Psoas muscle (tissue), 8 donors: Measurements from ENCODE around the gene GHRH. TPM values are rescaled to one million over a fixed set of nuclear protein-coding genes. Genes with fewer than 3 reads are reported as not detected.
A peak's percentile ranks its signal among the peaks of the same experiment; 100 is the strongest.

ENCODE experiments used
- ATAC-seq, 4 donors: fragments of 200-7000 bp; cut with Tn5 transposase; one replicate each; pipeline ENCODE4 v1.9.1; 2020; ENCODE audit warnings: moderate library complexity in 3 of 4, mild to moderate bottlenecking in 2 of 4
- DNase-seq, 2 donors: peaks; one replicate each; pipeline ENCODE4 v3.0.0-alpha.2; 2020
- H3K27ac ChIP-seq: fragments of 200-600 bp; one replicate; pipeline ENCODE4 v1.8.0; 2022
- H3K27me3 ChIP-seq, 3 donors: fragments of 200-600 bp in 1 of 3; one replicate each; pipeline versions ENCODE4 v1.6.1 to v1.8.0; 2013 to 2022; ENCODE audit warnings: low read length in 2 of 3, mild to moderate bottlenecking in 2 of 3, moderate library complexity in 1 of 3; ENCODE audit not compliant: insufficient read depth in 3 of 3
- H3K36me3 ChIP-seq, 2 donors: fragments of 200-600 bp in 1 of 2; one replicate each; pipeline versions ENCODE4 v1.6.1 to v1.8.0; 2013 to 2022; ENCODE audit warnings: low read depth in 1 of 2, mild to moderate bottlenecking in 1 of 2, moderate library complexity in 1 of 2; ENCODE audit not compliant: insufficient read depth in 1 of 2
- H3K4me1 ChIP-seq: fragments of 200-600 bp; one replicate; pipeline ENCODE4 v1.8.0; 2022
- H3K4me3 ChIP-seq: fragments of 200-600 bp; one replicate; pipeline ENCODE4 v1.8.0; 2022; ENCODE audit warnings: mild to moderate bottlenecking
- H3K9me3 ChIP-seq: fragments of 200-600 bp; one replicate; pipeline ENCODE4 v1.8.0; 2022
- WGBS, 3 donors: extraction: QIAGEN DNeasy Blood & Tissue Kit; methylation state at CpG; one replicate each; pipeline versions ENCODE4 v1.1.6 to v1.1.7; 2013; 5-methylcytosine and 5-hydroxymethylcytosine counted together
- intact Hi-C, 2 donors: fragments of 100-400 bp; cut with DNase I; formaldehyde crosslinking; loops; one replicate each; pipeline versions ENCODE4 v1.11.0 to v1.14.2; 2022
- polyA plus RNA-seq, 3 donors: library from polyadenylated mRNA; stranded (reverse); fragments of 200-250 nt; gene quantifications; one replicate each; pipeline ENCODE4 v1.2.3, GENCODE V29; 2013
- total RNA-seq, 4 donors: library from RNA; stranded (reverse); fragmentation: NEBNext Ultra II Directional in 2 of 4; extraction: Animal tissue kit (Norgen Biotek cat#: 25700) in 2 of 4; gene quantifications; one replicate each; pipeline versions ENCODE4 v1.2.1 to v1.2.4, GENCODE V29; 2021 to 2023
- TF ChIP-seq, protein P1 (sequence below): fragments of 200-600 bp; IDR thresholded peaks from one replicate; pipeline ENCODE4 v1.8.0; 2022; ENCODE audit warnings: antibody characterized with exemption
- donor health status: healthy with polysubstance abuse.
- donor health status: DM: no; HTN: no; CAD: no; lungs with moderate emphysema.
- donor health status: Bipolar disorder and iron deficiency.
- donor health status: healthy.
- donor health status: DM: yes; HTN: yes; CAD: no.
- donor health status: DM: no; HTN: no; CAD: no.
- donor health status: DM: no; HTN: no; CAD: no.
- donor health status: DM: yes; HTN: yes; CAD: no.

Gene GHRH
- total and polyA plus RNA-seq, 7 donors = not detected

DNA sequence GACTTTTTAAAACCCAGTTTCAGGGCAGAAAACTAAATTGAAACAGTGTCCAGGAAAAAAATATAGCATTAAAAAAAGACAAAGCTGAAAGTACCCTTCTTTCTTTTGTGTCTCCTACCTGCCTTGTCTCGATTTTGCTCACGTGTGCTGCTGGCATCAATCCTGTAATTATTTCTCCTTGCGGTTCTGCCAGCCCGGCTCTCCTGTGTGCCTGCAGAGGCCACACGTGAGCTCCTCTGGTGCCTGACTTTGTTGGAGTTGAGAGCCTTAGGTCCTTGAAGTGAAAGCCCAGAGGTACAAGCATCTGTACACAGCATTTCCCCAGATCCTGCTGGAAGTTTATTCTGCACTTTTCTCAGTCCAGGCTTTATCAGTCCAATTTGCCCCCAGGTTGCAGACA, 36.5 kb downstream of the GHRH start:
- Histone ChIP-seq H3K4me3 (no peak overlapping the region), H3K27me3 (no peaks in the 10 kb centered on the region), H3K36me3 (peaks cover 28 to 81% of the 10 kb centered on the region in 2 donors), H3K9me3 (no peaks in the 10 kb centered on the region), H3K27ac (peak overlapping the region; percentile 8), H3K4me1 (peaks cover 62% of the 10 kb centered on the region)
- DNase-seq (no peak), ATAC-seq (no peak)
- WGBS, 3 donors = 45 to 73% (median 61%) methylated on average over 5 of the region's 5 CpGs
- intact Hi-C loops = loop anchor here in 1 of 2 donors (5.0 kb wide), 1 partner anchor 33 kb away; no protein-coding TSS in a partner anchor
- TF ChIP-seq, protein P1, sequence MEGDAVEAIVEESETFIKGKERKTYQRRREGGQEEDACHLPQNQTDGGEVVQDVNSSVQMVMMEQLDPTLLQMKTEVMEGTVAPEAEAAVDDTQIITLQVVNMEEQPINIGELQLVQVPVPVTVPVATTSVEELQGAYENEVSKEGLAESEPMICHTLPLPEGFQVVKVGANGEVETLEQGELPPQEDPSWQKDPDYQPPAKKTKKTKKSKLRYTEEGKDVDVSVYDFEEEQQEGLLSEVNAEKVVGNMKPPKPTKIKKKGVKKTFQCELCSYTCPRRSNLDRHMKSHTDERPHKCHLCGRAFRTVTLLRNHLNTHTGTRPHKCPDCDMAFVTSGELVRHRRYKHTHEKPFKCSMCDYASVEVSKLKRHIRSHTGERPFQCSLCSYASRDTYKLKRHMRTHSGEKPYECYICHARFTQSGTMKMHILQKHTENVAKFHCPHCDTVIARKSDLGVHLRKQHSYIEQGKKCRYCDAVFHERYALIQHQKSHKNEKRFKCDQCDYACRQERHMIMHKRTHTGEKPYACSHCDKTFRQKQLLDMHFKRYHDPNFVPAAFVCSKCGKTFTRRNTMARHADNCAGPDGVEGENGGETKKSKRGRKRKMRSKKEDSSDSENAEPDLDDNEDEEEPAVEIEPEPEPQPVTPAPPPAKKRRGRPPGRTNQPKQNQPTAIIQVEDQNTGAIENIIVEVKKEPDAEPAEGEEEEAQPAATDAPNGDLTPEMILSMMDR = no peak

DNA sequence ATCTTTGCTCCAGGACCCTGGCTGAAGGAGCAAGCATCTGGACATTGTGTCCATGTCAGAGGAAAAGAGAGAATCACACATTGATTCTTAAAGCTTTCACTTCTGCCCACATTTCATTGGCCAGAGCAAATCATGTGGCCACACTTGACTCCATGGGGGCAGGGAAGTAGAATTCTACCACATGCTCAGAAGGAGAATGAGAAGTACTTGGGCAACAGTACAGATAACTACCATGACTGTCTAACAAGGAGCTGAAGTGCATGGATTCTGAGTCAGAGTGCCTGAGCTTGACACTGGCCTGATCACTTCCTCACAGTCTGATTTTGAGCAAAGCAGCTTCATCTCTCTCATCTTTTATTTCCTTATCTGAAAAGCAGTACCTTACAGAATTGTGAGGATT, 38.6 kb downstream of the GHRH start:
- TF ChIP-seq, protein P1 = no peak
- Histone ChIP-seq H3K9me3 (no peaks in the 10 kb centered on the region), H3K4me1 (peaks cover 46% of the 10 kb centered on the region), H3K27ac (peak overlapping the region; percentile 59), H3K4me3 (no peak overlapping the region), H3K27me3 (no peaks in the 10 kb centered on the region), H3K36me3 (peaks cover 20 to 71% of the 10 kb centered on the region in 2 donors)
- DNase-seq (no peak), ATAC-seq (peak; percentile 94 to 96 (median 94))
- intact Hi-C loops = no loop called here

DNA sequence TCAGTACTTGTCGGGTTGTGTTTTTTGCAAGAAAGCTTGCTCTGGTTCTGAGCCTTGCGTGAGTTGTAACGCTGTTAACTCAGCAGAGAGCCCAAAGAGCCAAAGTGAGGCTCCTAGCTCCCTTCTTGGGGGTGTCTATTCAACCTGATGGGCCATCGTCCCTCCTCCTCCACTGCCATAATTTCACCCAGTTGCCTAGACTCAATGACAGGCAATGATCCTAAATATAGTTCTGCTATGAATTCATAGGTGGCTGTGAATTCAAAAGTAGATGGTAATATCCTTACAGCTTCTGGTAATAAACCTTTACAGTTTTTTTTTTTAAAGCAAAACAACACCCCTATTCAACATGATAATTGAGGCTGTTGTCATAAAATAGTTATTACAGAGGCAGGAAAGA, 39.5 kb downstream of the GHRH start:
- Histone ChIP-seq H3K9me3 (no peaks in the 10 kb centered on the region), H3K27ac (no peak overlapping the region), H3K4me3 (no peak overlapping the region), H3K4me1 (peaks cover 36% of the 10 kb centered on the region), H3K27me3 (no peaks in the 10 kb centered on the region), H3K36me3 (peaks cover 16 to 65% of the 10 kb centered on the region in 2 donors)
- DNase-seq (no peak), ATAC-seq (peak in 3 of 4 donors; percentile 50 to 58 (median 52))
- WGBS, 3 donors = 79 to 86% (median 80%) methylated on average over 4 of the region's 4 CpGs
- intact Hi-C loops = no loop called here
- TF ChIP-seq, protein P1 = no peak

DNA sequence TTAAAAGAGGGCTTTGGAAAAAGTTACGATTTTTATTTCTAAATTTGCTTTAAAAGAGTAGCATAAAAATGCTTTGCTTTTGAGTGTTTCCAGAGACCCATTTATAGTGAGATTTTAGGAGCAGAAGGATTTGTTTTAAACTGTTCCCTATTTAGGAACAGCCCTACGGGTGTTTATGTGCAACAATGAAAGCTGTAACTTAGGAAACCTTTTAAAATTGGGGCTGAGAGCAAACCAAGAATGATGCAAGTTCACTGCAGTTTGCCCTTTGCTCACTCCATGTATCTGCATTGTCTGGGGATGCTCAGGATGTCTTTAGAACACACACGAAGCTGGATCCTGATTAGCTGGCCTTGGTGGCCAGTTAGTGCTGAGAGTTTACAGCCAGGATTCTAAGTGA, 40.9 kb downstream of the GHRH start:
- ATAC-seq = no peak
- Histone ChIP-seq H3K4me1 (peaks cover 27% of the 10 kb centered on the region), H3K9me3 (no peaks in the 10 kb centered on the region), H3K36me3 (peaks cover 9 to 65% of the 10 kb centered on the region in 2 donors), H3K27ac (no peak overlapping the region), H3K27me3 (no peaks in the 10 kb centered on the region), H3K4me3 (no peak overlapping the region)
- whole genome bisulfite sequencing, 3 donors = 71 to 84% (median 76%) methylated on average over 3 of the region's 3 CpGs
- no peak for DNase-seq
- TF ChIP-seq, protein P1 = no peak
- intact Hi-C loops = no loop called here
